Keratinocyte (primary cell): ENCODE data around the gene FAM98A.

Experiments used
- CTCF ChIP-seq, 3 experiments: IDR thresholded peaks in 1 of 3; conservative IDR thresholded peaks in 1 of 3; optimal IDR thresholded peaks in 1 of 3; 2 replicates in 2 of 3; 3 replicates in 1 of 3; pipeline versions ENCODE3 to v1.5.1; 2011; ENCODE audit warnings: low read length in 3 of 3, mild to moderate bottlenecking in 3 of 3, moderate library complexity in 2 of 3, control low read depth in 1 of 3, inconsistent platforms in 1 of 3; ENCODE audit not compliant: insufficient read depth in 2 of 3; ENCODE audit errors: extremely low read depth in 1 of 3
- EZH2 ChIP-seq: IDR thresholded peaks from one replicate; pipeline ENCODE4 v1.6.1; 2012; ENCODE audit warnings: inconsistent platforms, mild to moderate bottlenecking, low read length, moderate library complexity

- no peak for TF ChIP-seq CTCF (optimal IDR thresholded peaks at IDR 0.05 in 1 of 3, IDR thresholded peaks at IDR 0.05 in 1 of 3, conservative IDR thresholded peaks at IDR 0.05 in 1 of 3; ENCODE audit: extremely low read depth in 1 of 3, insufficient read depth in 2 of 3, low read length in 3 of 3)
- no peak for TF ChIP-seq EZH2
Measured at GRCh38 chr2:33535421-33535820, 63.7 kb downstream of the FAM98A start.
